Mesenchymal stem cell (in vitro differentiated cells and primary cell): Measurements from ENCODE around the gene RBM26.
A peak's percentile ranks its signal among the peaks of the same experiment; 100 is the strongest.

Source experiments
- DNase-seq: peaks from one replicate; pipeline ENCODE4 v3.0.0-alpha.2; 2013
- H2AFZ ChIP-seq: one replicate; pipeline ENCODE4 v1.6.1; 2013; ENCODE audit warnings: low read depth, mild to moderate bottlenecking, control low read depth, inconsistent platforms, low read length, moderate library complexity
- H2AK5ac ChIP-seq: 2 replicates; pipeline ENCODE4 v1.6.1; 2013; ENCODE audit warnings: low read length, moderate library complexity, mild to moderate bottlenecking, inconsistent platforms; ENCODE audit not compliant: severe bottlenecking
- H2BK120ac ChIP-seq: one replicate; pipeline ENCODE4 v1.6.1; 2013; ENCODE audit warnings: low read depth, mild to moderate bottlenecking, inconsistent platforms, low read length, moderate library complexity
- H2BK12ac ChIP-seq, 2 experiments: one replicate each; pipeline ENCODE4 v1.6.1; 2013; ENCODE audit warnings: inconsistent platforms in 2 of 2, low read length in 2 of 2, mild to moderate bottlenecking in 2 of 2, moderate library complexity in 2 of 2, control low read depth in 1 of 2
- H2BK15ac ChIP-seq: one replicate; pipeline ENCODE4 v1.6.1; 2013; ENCODE audit warnings: mild to moderate bottlenecking, low read depth, inconsistent platforms; ENCODE audit not compliant: poor library complexity, severe bottlenecking
- H2BK5ac ChIP-seq: 2 replicates; pipeline ENCODE4 v1.6.1; 2013; ENCODE audit warnings: low read depth, mild to moderate bottlenecking, low read length, control low read depth, inconsistent platforms; ENCODE audit not compliant: poor library complexity, severe bottlenecking
- H3K14ac ChIP-seq, 2 experiments: one replicate each; pipeline ENCODE4 v1.6.1; 2013; ENCODE audit warnings: inconsistent platforms in 2 of 2, low read length in 2 of 2, control low read depth in 1 of 2, mild to moderate bottlenecking in 1 of 2, moderate library complexity in 1 of 2
- H3K18ac ChIP-seq, 2 experiments: one replicate each; pipeline ENCODE4 v1.6.1; 2013; ENCODE audit warnings: inconsistent platforms in 2 of 2, low read length in 2 of 2, control low read depth in 1 of 2, low read depth in 1 of 2, mild to moderate bottlenecking in 1 of 2
- H3K23ac ChIP-seq, 2 experiments: one replicate each; pipeline ENCODE4 v1.6.1; 2013; ENCODE audit warnings: inconsistent platforms in 2 of 2, low read length in 2 of 2, mild to moderate bottlenecking in 2 of 2, moderate library complexity in 2 of 2, control low read depth in 1 of 2
- H3K27ac ChIP-seq: 2 replicates; pipeline ENCODE4 v1.5.1; 2013; ENCODE audit warnings: mild to moderate bottlenecking, moderate library complexity, low read length, control low read depth, inconsistent platforms; ENCODE audit not compliant: poor library complexity, severe bottlenecking
- H3K27me3 ChIP-seq, 2 experiments: 2 replicates each; pipeline versions ENCODE4 v1.6.1 to v1.7.0; 2013; ENCODE audit warnings: low read length in 2 of 2, mild to moderate bottlenecking in 2 of 2, moderate library complexity in 2 of 2, control low read depth in 1 of 2, inconsistent platforms in 1 of 2; ENCODE audit not compliant: control insufficient read depth in 1 of 2, insufficient read depth in 1 of 2
- H3K36me3 ChIP-seq, 2 experiments: 2 replicates each; pipeline versions ENCODE4 v1.6.1 to v1.7.0; 2013; ENCODE audit warnings: low read length in 2 of 2, control low read depth in 1 of 2, inconsistent platforms in 1 of 2, low read depth in 1 of 2, mild to moderate bottlenecking in 1 of 2; ENCODE audit not compliant: insufficient read depth in 2 of 2, control insufficient read depth in 1 of 2
- H3K4ac ChIP-seq, 2 experiments: one replicate each; pipeline ENCODE4 v1.6.1; 2013; ENCODE audit warnings: inconsistent platforms in 2 of 2, low read length in 2 of 2, mild to moderate bottlenecking in 2 of 2, moderate library complexity in 2 of 2, control low read depth in 1 of 2, low read depth in 1 of 2
- H3K4me1 ChIP-seq: 2 replicates; pipeline ENCODE4 v1.6.1; 2013; ENCODE audit warnings: low read depth, low read length, control low read depth; ENCODE audit not compliant: control insufficient read depth, insufficient read depth
- H3K4me2 ChIP-seq: 2 replicates; pipeline ENCODE4 v1.6.1; 2013; ENCODE audit warnings: low read length, mild to moderate bottlenecking, inconsistent platforms; ENCODE audit not compliant: poor library complexity, severe bottlenecking
- H3K4me3 ChIP-seq, 2 experiments: 2 replicates each; pipeline versions ENCODE4 v1.5.1 to v1.7.0; 2013; ENCODE audit warnings: low read length in 2 of 2, mild to moderate bottlenecking in 2 of 2, control low read depth in 1 of 2, low read depth in 1 of 2; ENCODE audit not compliant: insufficient read depth in 1 of 2
- H3K79me1 ChIP-seq: replicated peaks from 2 replicates; pipeline ENCODE4 v1.6.1; 2013; ENCODE audit warnings: mild to moderate bottlenecking, control low read depth, low read length, inconsistent platforms; ENCODE audit not compliant: poor library complexity, severe bottlenecking
- H3K9ac ChIP-seq: 2 replicates; pipeline ENCODE4 v1.7.0; 2013; ENCODE audit warnings: mild to moderate bottlenecking, low read length, moderate library complexity
- H3K9me3 ChIP-seq: 2 replicates; pipeline ENCODE4 v1.7.0; 2013; ENCODE audit warnings: mild to moderate bottlenecking, low read length; ENCODE audit not compliant: control insufficient read depth
- H4K8ac ChIP-seq: one replicate; pipeline ENCODE4 v1.6.1; 2013; ENCODE audit warnings: inconsistent platforms, mild to moderate bottlenecking, low read length, moderate library complexity
- H4K91ac ChIP-seq: one replicate; pipeline ENCODE4 v1.6.1; 2013; ENCODE audit warnings: mild to moderate bottlenecking, low read length, inconsistent platforms
- WGBS: methylation state at CpG from one replicate; pipeline ENCODE4 v1.1.7; 2013; ENCODE audit warnings: mixed read lengths; 5-methylcytosine and 5-hydroxymethylcytosine counted together

Gene RBM26

DNA sequence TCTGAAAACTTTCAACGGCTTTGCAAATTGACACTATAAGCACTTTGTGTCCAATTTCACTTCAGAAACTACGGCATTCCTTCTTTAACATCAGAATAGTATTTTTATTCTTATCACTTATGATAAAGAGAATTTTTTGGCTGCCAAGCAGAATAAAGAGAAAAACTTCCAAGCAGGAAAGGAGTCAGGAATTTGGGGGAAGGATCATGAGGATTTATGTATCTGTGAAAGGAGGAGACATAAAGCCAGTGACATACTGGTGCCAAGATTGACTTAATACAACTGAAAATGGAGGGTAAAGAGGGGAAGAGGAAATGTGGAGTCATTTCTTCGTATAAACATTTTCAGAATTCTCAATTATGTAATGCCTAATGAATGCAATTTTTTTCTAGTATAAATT, 94.7 kb downstream of the RBM26 start:
- peaks cover 3% of the 10 kb centered on the region for H3K4me1 ChIP-seq
- no peaks in the 10 kb centered on the region for H3K27me3 ChIP-seq
- H2BK5ac ChIP-seq: no peak overlapping the region
- no peak overlapping the region for H2BK12ac ChIP-seq
- no peak overlapping the region for H3K4me3 ChIP-seq
- H3K79me1 ChIP-seq: no peaks in the 10 kb centered on the region
- no peak overlapping the region for H4K91ac ChIP-seq
- no peak overlapping the region for H2BK120ac ChIP-seq
- H2AK5ac ChIP-seq: no peak overlapping the region
- DNase-seq: peak; percentile 15
- no peaks in the 10 kb centered on the region for H3K9me3 ChIP-seq
- H3K36me3 ChIP-seq: peaks cover 0 to 22% of the 10 kb centered on the region in 2 experiments
- H2BK15ac ChIP-seq: no peak overlapping the region
- no peak overlapping the region for H3K14ac ChIP-seq
- no peak overlapping the region for H4K8ac ChIP-seq
- no CpG with 5 or more reads among the region's 3 CpGs for WGBS
- H3K4ac ChIP-seq: no peak overlapping the region
- no peak overlapping the region for H3K23ac ChIP-seq
- H3K27ac ChIP-seq: no peak overlapping the region
- no peak overlapping the region for H2AFZ ChIP-seq
- H3K4me2 ChIP-seq: no peak overlapping the region
- H3K18ac ChIP-seq: no peak overlapping the region
- no peak overlapping the region for H3K9ac ChIP-seq

GRCh38 chr13:79309690-79310089, 96.4 kb downstream of the RBM26 start:
- no peak overlapping the region for H3K4me3 ChIP-seq
- no peak for DNase-seq
- H3K23ac ChIP-seq: no peak overlapping the region
- no peak overlapping the region for H2BK120ac ChIP-seq
- peaks cover 3% of the 10 kb centered on the region for H3K4me1 ChIP-seq
- H3K4me2 ChIP-seq: no peak overlapping the region
- no peak overlapping the region for H2BK5ac ChIP-seq
- no peak overlapping the region for H2BK12ac ChIP-seq
- 98% methylated on average over 7 of the region's 9 CpGs for WGBS
- H3K9ac ChIP-seq: no peak overlapping the region
- H3K4ac ChIP-seq: no peak overlapping the region
- H3K18ac ChIP-seq: no peak overlapping the region
- no peak overlapping the region for H2AK5ac ChIP-seq
- H3K9me3 ChIP-seq: no peaks in the 10 kb centered on the region
- H3K79me1 ChIP-seq: no peaks in the 10 kb centered on the region
- no peak overlapping the region for H3K27ac ChIP-seq
- H3K14ac ChIP-seq: no peak overlapping the region
- no peaks in the 10 kb centered on the region for H3K27me3 ChIP-seq
- H2BK15ac ChIP-seq: no peak overlapping the region
- no peak overlapping the region for H2AFZ ChIP-seq
- peaks cover 0 to 10% of the 10 kb centered on the region in 2 experiments for H3K36me3 ChIP-seq
- no peak overlapping the region for H4K8ac ChIP-seq
- H4K91ac ChIP-seq: no peak overlapping the region

DNA sequence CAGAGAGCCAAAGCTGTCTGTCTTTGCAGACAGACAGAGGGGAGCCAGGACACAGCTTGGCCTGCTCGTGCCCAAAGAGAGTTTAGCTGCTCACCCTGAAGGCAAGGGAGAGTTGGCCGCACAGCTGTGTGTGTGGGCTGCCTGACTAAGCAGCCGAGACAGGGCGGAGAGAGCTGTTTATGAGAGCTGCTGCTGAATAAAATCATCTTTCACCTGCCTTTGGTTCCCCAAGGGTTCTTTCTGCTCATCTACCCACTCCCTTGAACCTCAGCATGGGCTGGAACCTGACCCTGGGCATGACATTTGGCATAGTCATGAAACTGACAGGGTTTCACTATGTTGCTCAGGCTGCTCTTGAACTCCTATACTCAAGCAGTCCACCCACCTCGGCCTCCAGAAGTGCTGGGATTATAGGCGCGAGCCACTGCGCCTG, 98.2 kb downstream of the RBM26 start:
- H3K4me1 ChIP-seq: peaks cover 3% of the 10 kb centered on the region

DNA sequence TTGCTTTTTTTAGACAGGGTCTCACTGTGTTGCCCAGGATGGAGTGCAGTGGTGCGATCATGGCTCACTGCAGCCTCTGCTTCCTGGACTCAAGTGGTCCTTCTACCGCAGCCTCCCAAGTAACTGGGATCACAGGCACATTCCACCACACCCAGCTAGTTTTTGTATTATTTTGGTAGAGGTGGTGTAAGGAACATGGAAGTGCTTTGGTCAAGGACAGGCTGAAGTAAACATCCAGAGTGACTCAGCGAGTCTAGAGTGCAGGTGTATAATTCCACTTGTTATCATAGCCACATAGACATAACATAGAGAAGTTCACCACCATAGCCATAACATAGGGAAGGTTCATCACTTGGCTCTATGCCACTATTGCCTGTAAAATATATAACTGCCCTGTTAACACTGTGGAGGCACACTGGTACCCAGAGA, 98.6 kb downstream of the RBM26 start:
- Histone ChIP-seq H2BK12ac (no peak overlapping the region), H3K18ac (no peak overlapping the region), H2BK15ac (no peak overlapping the region), H3K4ac (no peak overlapping the region), H3K14ac (no peak overlapping the region), H3K23ac (no peak overlapping the region), H2BK120ac (no peak overlapping the region), H3K9me3 (no peaks in the 10 kb centered on the region), H3K27ac (no peak overlapping the region), H3K4me2 (no peak overlapping the region), H2BK5ac (no peak overlapping the region), H2AFZ (no peak overlapping the region), H3K27me3 (no peaks in the 10 kb centered on the region), H4K8ac (no peak overlapping the region), H3K36me3 (peaks cover 0 to 6% of the 10 kb centered on the region in 2 experiments), H3K4me1 (peaks cover 3% of the 10 kb centered on the region), H3K79me1 (no peaks in the 10 kb centered on the region), H4K91ac (no peak overlapping the region), H3K4me3 (no peak overlapping the region), H3K9ac (no peak overlapping the region), H2AK5ac (no peak overlapping the region)
- no peak for DNase-seq
- WGBS: 100% methylated on average over 2 of the region's 3 CpGs

More for the DNA sequence above, 98.2 kb downstream of the RBM26 start:
- Histone ChIP-seq H2BK12ac (no peak overlapping the region), H3K14ac (no peak overlapping the region), H3K79me1 (no peaks in the 10 kb centered on the region), H3K23ac (no peak overlapping the region), H3K27me3 (no peaks in the 10 kb centered on the region), H4K91ac (no peak overlapping the region), H2BK120ac (no peak overlapping the region), H2BK15ac (no peak overlapping the region), H3K4me3 (no peak overlapping the region), H2BK5ac (no peak overlapping the region), H3K4me2 (no peak overlapping the region), H4K8ac (peak overlapping the region; percentile 24), H3K27ac (no peak overlapping the region), H3K18ac (no peak overlapping the region), H2AK5ac (no peak overlapping the region), H3K9ac (no peak overlapping the region), H3K9me3 (no peaks in the 10 kb centered on the region), H2AFZ (no peak overlapping the region), H3K36me3 (peaks cover 0 to 6% of the 10 kb centered on the region in 2 experiments), H3K4ac (peak overlapping the region in 1 of 2 experiments; percentile 37)
- WGBS: 82% methylated on average over 4 of the region's 8 CpGs
- DNase-seq: no peak
